WTC11 (cell line): ENCODE measurements around the gene IRF7. TPM values are rescaled to one million over a fixed set of nuclear protein-coding genes. Genes with fewer than 3 reads are reported as not detected.

Experiments
- ATAC-seq: fragments of 200-7000 bp; cut with Tn5 transposase; 2 replicates; pipeline ENCODE4 v1.10.0; 2021; ENCODE audit warnings: mild to moderate bottlenecking, moderate library complexity
- CTCF ChIA-PET: fragments of 300-600 bp; sonication (Branson Sonifier 250); formaldehyde crosslinking; loops from one replicate; lab custom pipeline; 2021; ENCODE audit warnings: antibody characterized with exemption; lab: Charles Lee
- POLR2A ChIA-PET: fragments of 350-600 bp; sonication (Branson Sonifier 250); formaldehyde crosslinking; loops from one replicate; lab custom pipeline; 2021; ENCODE audit warnings: antibody characterized with exemption; lab: Charles Lee
- DNase-seq: peaks from one replicate; pipeline ENCODE4 v3.0.0; 2021; ENCODE audit warnings: low spot score
- H3K27ac Mint-ChIP-seq: 2 replicates; pipeline ENCODE4 v1.8.0; 2021; ENCODE audit warnings: mixed read lengths
- H3K27me3 Mint-ChIP-seq: 2 replicates; pipeline ENCODE4 v1.8.0; 2021; ENCODE audit warnings: low read depth, mild to moderate bottlenecking, moderate library complexity, mixed read lengths
- H3K36me3 Mint-ChIP-seq: 2 replicates; pipeline ENCODE4 v1.8.0; 2021; ENCODE audit warnings: mixed read lengths
- H3K4me1 Mint-ChIP-seq: 2 replicates; pipeline ENCODE4 v1.8.0; 2022; ENCODE audit warnings: mixed read lengths
- H3K4me3 Mint-ChIP-seq: 2 replicates; pipeline ENCODE4 v1.8.0; 2021; ENCODE audit warnings: mild to moderate bottlenecking, moderate library complexity, mixed read lengths
- H3K9me3 Mint-ChIP-seq: 2 replicates; pipeline ENCODE4 v1.8.0; 2021; ENCODE audit warnings: mixed read lengths
- ETV6 ChIP-seq: sonication (generic); formaldehyde crosslinking; IDR thresholded peaks from 2 replicates; pipeline ENCODE4 v1.8.1; 2022; ENCODE audit warnings: mild to moderate bottlenecking, missing genetic modification reagents
- FOXK1 ChIP-seq: sonication (generic); formaldehyde crosslinking; IDR thresholded peaks from 2 replicates; pipeline ENCODE4 v1.8.0; 2022; ENCODE audit warnings: mild to moderate bottlenecking, moderate library complexity, missing genetic modification reagents
- GABPB1 ChIP-seq: sonication (generic); formaldehyde crosslinking; IDR thresholded peaks from 2 replicates; pipeline ENCODE4 v1.8.1; 2023; ENCODE audit warnings: mild to moderate bottlenecking, missing genetic modification reagents
- HMGA2 ChIP-seq: fragments of 250-450 bp; sonication (Bioruptor Pico); IDR thresholded peaks from 2 replicates; pipeline ENCODE4 v1.4.0; 2021; ENCODE audit warnings: mild to moderate bottlenecking, moderate library complexity
- MYBL2 ChIP-seq: sonication (generic); formaldehyde crosslinking; IDR thresholded peaks from 2 replicates; pipeline ENCODE4 v1.8.1; 2023; ENCODE audit warnings: mild to moderate bottlenecking, moderate library complexity, missing genetic modification reagents
- NFATC4 ChIP-seq: fragments of 250-450 bp; sonication (Bioruptor Pico); IDR thresholded peaks from 2 replicates; pipeline ENCODE4 v1.9.0; 2021; ENCODE audit warnings: mild to moderate bottlenecking
- NFE2L1 ChIP-seq: sonication (generic); formaldehyde crosslinking; IDR thresholded peaks from 2 replicates; pipeline ENCODE4 v1.8.1; 2023; ENCODE audit warnings: missing genetic modification reagents
- OVOL2 ChIP-seq: fragments of 250-450 bp; sonication (Bioruptor Pico); IDR thresholded peaks from 2 replicates; pipeline ENCODE4 v1.9.0; 2021; ENCODE audit warnings: mild to moderate bottlenecking, borderline replicate concordance
- SMAD3 ChIP-seq: sonication (generic); formaldehyde crosslinking; IDR thresholded peaks from 2 replicates; pipeline ENCODE4 v1.8.0; 2022; ENCODE audit warnings: missing genetic modification reagents, mild to moderate bottlenecking, borderline replicate concordance
- SP1 ChIP-seq: sonication (generic); formaldehyde crosslinking; conservative IDR thresholded peaks from 2 replicates; pipeline ENCODE4 v1.8.1; 2022; ENCODE audit warnings: missing genetic modification reagents
- TEAD1 ChIP-seq: sonication (generic); formaldehyde crosslinking; IDR thresholded peaks from 2 replicates; pipeline ENCODE4 v1.8.0; 2022; ENCODE audit warnings: mild to moderate bottlenecking, missing genetic modification reagents
- ZBTB21 ChIP-seq: sonication (generic); formaldehyde crosslinking; IDR thresholded peaks from 2 replicates; pipeline ENCODE4 v1.8.1; 2023; ENCODE audit warnings: mild to moderate bottlenecking, missing genetic modification reagents, borderline replicate concordance
- ZNF219 ChIP-seq: sonication (generic); formaldehyde crosslinking; IDR thresholded peaks from 2 replicates; pipeline ENCODE4 v1.8.0; 2023; ENCODE audit warnings: missing genetic modification reagents, mild to moderate bottlenecking, borderline replicate concordance
- ZNF232 ChIP-seq: sonication (generic); formaldehyde crosslinking; IDR thresholded peaks from 2 replicates; pipeline ENCODE4 v1.8.0; 2022; ENCODE audit warnings: mild to moderate bottlenecking, missing genetic modification reagents
- ZNF263 ChIP-seq: sonication (generic); formaldehyde crosslinking; IDR thresholded peaks from 2 replicates; pipeline ENCODE4 v1.8.1; 2022; ENCODE audit warnings: low read depth, mild to moderate bottlenecking, moderate library complexity, missing genetic modification reagents
- ZNF396 ChIP-seq: fragments of 250-450 bp; sonication (Bioruptor Pico); IDR thresholded peaks from 2 replicates; pipeline ENCODE4 v1.8.0; 2021; ENCODE audit warnings: mild to moderate bottlenecking, moderate library complexity, borderline replicate concordance
- total RNA-seq: library from RNA; stranded (reverse); gene quantifications from 3 replicates; pipeline ENCODE4 v1.2.3, GENCODE V29; 2021
- TF ChIP-seq, protein P1 (sequence below): fragments of 250-450 bp; sonication (Bioruptor Pico); IDR thresholded peaks from 2 replicates; pipeline ENCODE4 v1.9.0; 2021; ENCODE audit warnings: mild to moderate bottlenecking
- TF ChIP-seq, protein P2 (sequence below): sonication (generic); formaldehyde crosslinking; IDR thresholded peaks from 2 replicates; pipeline ENCODE4 v1.8.0; 2022; ENCODE audit warnings: mild to moderate bottlenecking, missing genetic modification reagents
- TF ChIP-seq, protein P3 (sequence below): sonication (generic); formaldehyde crosslinking; IDR thresholded peaks from 2 replicates; pipeline ENCODE4 v1.8.1; 2023; ENCODE audit warnings: mild to moderate bottlenecking, missing genetic modification reagents, moderate library complexity

The IRF7 gene
- total RNA-seq, 1 experiment from 2014 or later: 11.1 TPM

DNA sequence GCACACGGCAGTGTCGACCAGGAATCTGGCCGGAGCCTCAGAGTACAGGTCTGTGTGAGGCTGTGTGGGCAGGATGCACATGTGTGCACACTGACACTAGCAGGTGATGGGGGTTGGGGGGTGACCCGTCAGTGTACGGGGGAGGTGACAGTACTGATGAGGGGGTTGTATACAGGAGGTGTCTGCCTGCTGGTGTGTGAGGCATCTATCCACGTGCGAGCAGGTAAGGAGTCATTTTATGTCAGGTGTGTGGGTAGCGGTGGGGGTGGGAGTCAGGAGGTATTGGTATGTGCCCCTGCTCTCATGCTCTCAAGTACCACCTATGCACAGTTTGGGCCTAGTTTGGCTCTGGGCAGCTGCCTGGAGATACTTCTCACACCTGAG lies 44.0 kb downstream of the IRF7 start:
- ChIA-PET POLR2A (no interaction called here), CTCF (interaction anchor here (1.9 kb wide), 1 partner anchor 17 kb away, joined by 8 read pairs; no protein-coding TSS in a partner anchor)
- Mint-ChIP-seq H3K9me3 (no peaks in the 10 kb centered on the region), H3K4me3 (no peak overlapping the region), H3K4me1 (peaks cover 30% of the 10 kb centered on the region), H3K36me3 (no peaks in the 10 kb centered on the region), H3K27me3 (peaks cover 26% of the 10 kb centered on the region), H3K27ac (no peak overlapping the region)
- no peak for TF ChIP-seq ZNF263
- TF ChIP-seq, protein P1, sequence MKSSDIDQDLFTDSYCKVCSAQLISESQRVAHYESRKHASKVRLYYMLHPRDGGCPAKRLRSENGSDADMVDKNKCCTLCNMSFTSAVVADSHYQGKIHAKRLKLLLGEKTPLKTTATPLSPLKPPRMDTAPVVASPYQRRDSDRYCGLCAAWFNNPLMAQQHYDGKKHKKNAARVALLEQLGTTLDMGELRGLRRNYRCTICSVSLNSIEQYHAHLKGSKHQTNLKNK (CRISPR knock-in tag): no peak
- TF ChIP-seq, protein P2, sequence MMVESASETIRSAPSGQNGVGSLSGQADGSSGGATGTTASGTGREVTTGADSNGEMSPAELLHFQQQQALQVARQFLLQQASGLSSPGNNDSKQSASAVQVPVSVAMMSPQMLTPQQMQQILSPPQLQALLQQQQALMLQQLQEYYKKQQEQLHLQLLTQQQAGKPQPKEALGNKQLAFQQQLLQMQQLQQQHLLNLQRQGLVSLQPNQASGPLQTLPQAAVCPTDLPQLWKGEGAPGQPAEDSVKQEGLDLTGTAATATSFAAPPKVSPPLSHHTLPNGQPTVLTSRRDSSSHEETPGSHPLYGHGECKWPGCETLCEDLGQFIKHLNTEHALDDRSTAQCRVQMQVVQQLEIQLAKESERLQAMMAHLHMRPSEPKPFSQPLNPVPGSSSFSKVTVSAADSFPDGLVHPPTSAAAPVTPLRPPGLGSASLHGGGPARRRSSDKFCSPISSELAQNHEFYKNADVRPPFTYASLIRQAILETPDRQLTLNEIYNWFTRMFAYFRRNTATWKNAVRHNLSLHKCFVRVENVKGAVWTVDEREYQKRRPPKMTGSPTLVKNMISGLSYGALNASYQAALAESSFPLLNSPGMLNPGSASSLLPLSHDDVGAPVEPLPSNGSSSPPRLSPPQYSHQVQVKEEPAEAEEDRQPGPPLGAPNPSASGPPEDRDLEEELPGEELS (CRISPR knock-in tag): no peak
- no peak for TF ChIP-seq ZNF219 (CRISPR knock-in tag)
- no peak for TF ChIP-seq HMGA2
- no peak for TF ChIP-seq FOXK1
- TF ChIP-seq, protein P3, sequence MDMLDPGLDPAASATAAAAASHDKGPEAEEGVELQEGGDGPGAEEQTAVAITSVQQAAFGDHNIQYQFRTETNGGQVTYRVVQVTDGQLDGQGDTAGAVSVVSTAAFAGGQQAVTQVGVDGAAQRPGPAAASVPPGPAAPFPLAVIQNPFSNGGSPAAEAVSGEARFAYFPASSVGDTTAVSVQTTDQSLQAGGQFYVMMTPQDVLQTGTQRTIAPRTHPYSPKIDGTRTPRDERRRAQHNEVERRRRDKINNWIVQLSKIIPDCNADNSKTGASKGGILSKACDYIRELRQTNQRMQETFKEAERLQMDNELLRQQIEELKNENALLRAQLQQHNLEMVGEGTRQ (CRISPR knock-in tag): no peak
- TF ChIP-seq SMAD3 (CRISPR knock-in tag): no peak
- TF ChIP-seq ZNF232 (CRISPR knock-in tag): no peak
- TF ChIP-seq SP1 (CRISPR knock-in tag): no peak
- TF ChIP-seq ZNF396 (CRISPR knock-in tag): no peak
- no peak for TF ChIP-seq ZBTB21 (CRISPR knock-in tag)
- TF ChIP-seq OVOL2 (CRISPR knock-in tag): no peak
- no peak for TF ChIP-seq NFATC4
- TF ChIP-seq MYBL2 (CRISPR knock-in tag): no peak
- TF ChIP-seq TEAD1 (CRISPR knock-in tag): no peak
- TF ChIP-seq ETV6 (CRISPR knock-in tag): no peak
- TF ChIP-seq NFE2L1 (CRISPR knock-in tag): no peak
- no peak for ATAC-seq
- DNase-seq: no peak

DNA sequence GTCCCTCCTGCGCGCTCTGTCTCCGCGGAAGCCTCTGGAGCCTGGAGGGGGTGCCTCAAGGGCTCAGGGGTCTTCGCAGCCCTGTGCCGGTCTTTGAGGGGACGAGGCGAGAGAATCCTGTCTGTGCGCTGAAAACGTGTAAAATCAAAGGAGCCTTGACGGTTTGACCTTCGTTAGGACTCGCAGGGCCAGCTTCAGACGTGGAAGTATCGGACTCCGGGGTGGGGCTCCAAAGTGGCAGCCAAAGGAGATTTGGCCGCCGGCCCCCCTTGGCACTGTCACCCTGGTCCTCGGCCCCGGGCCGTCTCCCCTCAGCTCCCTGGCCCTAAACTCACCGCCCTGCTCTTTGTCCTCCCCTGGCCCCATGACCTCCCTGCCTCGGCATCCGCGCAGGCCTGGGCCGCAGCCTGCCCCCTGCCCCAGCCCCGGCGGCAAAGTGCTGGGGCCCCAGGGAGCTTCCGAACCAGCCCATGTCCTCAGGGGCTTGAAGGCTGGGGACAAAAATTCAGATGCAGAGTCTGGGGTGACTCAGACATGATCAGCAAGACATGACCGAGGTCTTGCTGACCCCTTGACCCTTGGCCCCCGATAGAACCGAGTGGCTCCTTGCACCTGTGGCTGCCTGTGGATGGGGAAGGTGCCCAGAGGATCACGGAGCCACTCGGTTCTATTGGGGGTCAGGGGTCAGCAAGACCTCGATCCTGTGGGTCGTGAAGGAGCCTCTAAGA lies 46.4 kb downstream of the IRF7 start:
- ChIA-PET CTCF (interaction anchor here (0.6 to 5.8 kb wide), 5 partner anchors 10 to 113 kb away, joined by 3 to 32 read pairs (median 5); partner anchors contain the start of gene LMNTD2), POLR2A (interaction anchor here (1.0 kb wide), 1 partner anchor 9 kb away, joined by 3 read pairs; no protein-coding TSS in a partner anchor)
- no peak overlapping the region for H3K27ac Mint-ChIP-seq
- H3K9me3 Mint-ChIP-seq: no peaks in the 10 kb centered on the region
- H3K4me3 Mint-ChIP-seq: peak overlapping the region; percentile 66
- H3K27me3 Mint-ChIP-seq: peaks cover 16% of the 10 kb centered on the region
- 0 out of 2 replicates have a peak, but pooled peaks have one; percentile 29 for TF ChIP-seq GABPB1 (CRISPR knock-in tag)
- TF ChIP-seq TEAD1 (CRISPR knock-in tag): no peak
- ATAC-seq (no peak), DNase-seq (no peak)
- peaks cover 35% of the 10 kb centered on the region for H3K4me1 Mint-ChIP-seq
- H3K36me3 Mint-ChIP-seq: no peaks in the 10 kb centered on the region
